HepG2 (cell line): ENCODE measurements around the gene ZDHHC14. TPM values are rescaled to one million over a fixed set of nuclear protein-coding genes. Genes with fewer than 3 reads are reported as not detected.
A peak's percentile ranks its signal among the peaks of the same experiment; 100 is the strongest.

Experiments used
- AGO2 ChIP-seq: fragments of 200-400 bp; formaldehyde crosslinking; optimal IDR thresholded peaks from 2 replicates; pipeline ENCODE3; 2017; ENCODE audit warnings: mild to moderate bottlenecking, low read depth, low read length, moderate library complexity
- ARHGAP35 ChIP-seq: sonication (generic); formaldehyde crosslinking; IDR thresholded peaks from 2 replicates; pipeline ENCODE4 v1.9.0; 2022; ENCODE audit warnings: mild to moderate bottlenecking, inconsistent platforms, moderate library complexity, missing genetic modification reagents, borderline replicate concordance
- ATM ChIP-seq: fragments of 450-650 bp; IDR thresholded peaks from 2 replicates; pipeline ENCODE4 v1.7.1; 2017; ENCODE audit warnings: mild to moderate bottlenecking, borderline replicate concordance
- CSRNP1 ChIP-seq: sonication (generic); formaldehyde crosslinking; IDR thresholded peaks from 2 replicates; pipeline ENCODE4 v1.8.1; 2023; ENCODE audit warnings: mild to moderate bottlenecking, missing genetic modification reagents
- JARID2 ChIP-seq: sonication (generic); formaldehyde crosslinking; IDR thresholded peaks from 2 replicates; pipeline ENCODE4 v1.8.1; 2023; ENCODE audit warnings: missing genetic modification reagents, inconsistent platforms; ENCODE audit not compliant: insufficient replicate concordance
- PPARG ChIP-seq: conservative IDR thresholded peaks from 2 replicates; pipeline ENCODE4 v1.6.1; 2016; ENCODE audit warnings: missing biosample characterization, missing genetic modification reagents
- RBM22 ChIP-seq: fragments of 200-400 bp; formaldehyde crosslinking; optimal IDR thresholded peaks from 2 replicates; pipeline ENCODE3; 2017; ENCODE audit warnings: mild to moderate bottlenecking, low read length, moderate library complexity
- RELA ChIP-seq: sonication (generic); formaldehyde crosslinking; IDR thresholded peaks from 2 replicates; pipeline ENCODE4 v1.4.0; 2020; ENCODE audit warnings: missing genetic modification reagents
- TBP ChIP-seq: sonication (generic); formaldehyde crosslinking; IDR thresholded peaks from 2 replicates; pipeline ENCODE4 v1.5.0; 2020; ENCODE audit warnings: missing genetic modification reagents
- YEATS2 ChIP-seq: sonication (generic); formaldehyde crosslinking; IDR thresholded peaks from 2 replicates; pipeline ENCODE4 v1.4.0; 2020; ENCODE audit warnings: missing genetic modification reagents, borderline replicate concordance
- ZC3H4 ChIP-seq: sonication (generic); formaldehyde crosslinking; IDR thresholded peaks from 2 replicates; pipeline ENCODE4 v1.4.0; 2020; ENCODE audit warnings: missing genetic modification reagents, borderline replicate concordance
- ZNF234 ChIP-seq: sonication (generic); formaldehyde crosslinking; conservative IDR thresholded peaks from 2 replicates; pipeline ENCODE4 v1.5.1; 2020; ENCODE audit warnings: mild to moderate bottlenecking, missing genetic modification reagents
- ZNF407 ChIP-seq: sonication (generic); formaldehyde crosslinking; IDR thresholded peaks from one replicate; pipeline ENCODE4 v1.5.1; 2020; ENCODE audit warnings: mild to moderate bottlenecking, missing genetic modification reagents; ENCODE audit errors: not compliant biosample characterization
- ZNF501 ChIP-seq: sonication (generic); formaldehyde crosslinking; IDR thresholded peaks from 2 replicates; pipeline ENCODE4 v1.5.1; 2020; ENCODE audit warnings: mild to moderate bottlenecking, moderate library complexity, missing genetic modification reagents
- ZNF652 ChIP-seq: IDR thresholded peaks from 2 replicates; pipeline ENCODE4 v1.6.1; 2016; ENCODE audit warnings: low read depth, borderline replicate concordance
- polyA plus RNA-seq, 8 experiments: library from polyadenylated mRNA; depleted of rRNA in 3 of 8; stranded (reverse) in 7 of 8; unstranded in 1 of 8; fragments of >200 nt; fragmentation: Illumina TruSeq in 4 of 8; extraction: Trizol in 4 of 8; gene quantifications; 2 replicates each; pipeline versions ENCODE4 v1.2.1 to v1.2.3, GENCODE V29; 2011 to 2016; ENCODE audit warnings: low read depth in 4 of 8, missing spikeins in 1 of 8, mixed read lengths in 1 of 8; ENCODE audit not compliant: insufficient read depth in 1 of 8
- total RNA-seq, 5 experiments: library from RNA; depleted of rRNA; stranded (reverse); fragments of >200 nt; fragmentation: Illumina TruSeq; extraction: Trizol; gene quantifications; 2 replicates each; pipeline ENCODE4 v1.2.3, GENCODE V29; 2016; ENCODE audit warnings: low read depth in 1 of 5
- TF ChIP-seq, protein P1 (sequence below): sonication (generic); formaldehyde crosslinking; conservative IDR thresholded peaks from 2 replicates; pipeline ENCODE4 v1.4.0; 2020; ENCODE audit warnings: missing genetic modification reagents
- TF ChIP-seq, protein P2 (sequence below): sonication (generic); formaldehyde crosslinking; IDR thresholded peaks from 2 replicates; pipeline ENCODE4 v1.5.1; 2020; ENCODE audit warnings: mild to moderate bottlenecking, missing genetic modification reagents, moderate library complexity

ZDHHC14 gene
- total and polyA plus RNA-seq, 2 of the 13 experiments (the other 11 are each of a cell fraction or from before 2014, with no cell fraction given) = 3.7 to 9.5 TPM

- TF ChIP-seq, protein P1, sequence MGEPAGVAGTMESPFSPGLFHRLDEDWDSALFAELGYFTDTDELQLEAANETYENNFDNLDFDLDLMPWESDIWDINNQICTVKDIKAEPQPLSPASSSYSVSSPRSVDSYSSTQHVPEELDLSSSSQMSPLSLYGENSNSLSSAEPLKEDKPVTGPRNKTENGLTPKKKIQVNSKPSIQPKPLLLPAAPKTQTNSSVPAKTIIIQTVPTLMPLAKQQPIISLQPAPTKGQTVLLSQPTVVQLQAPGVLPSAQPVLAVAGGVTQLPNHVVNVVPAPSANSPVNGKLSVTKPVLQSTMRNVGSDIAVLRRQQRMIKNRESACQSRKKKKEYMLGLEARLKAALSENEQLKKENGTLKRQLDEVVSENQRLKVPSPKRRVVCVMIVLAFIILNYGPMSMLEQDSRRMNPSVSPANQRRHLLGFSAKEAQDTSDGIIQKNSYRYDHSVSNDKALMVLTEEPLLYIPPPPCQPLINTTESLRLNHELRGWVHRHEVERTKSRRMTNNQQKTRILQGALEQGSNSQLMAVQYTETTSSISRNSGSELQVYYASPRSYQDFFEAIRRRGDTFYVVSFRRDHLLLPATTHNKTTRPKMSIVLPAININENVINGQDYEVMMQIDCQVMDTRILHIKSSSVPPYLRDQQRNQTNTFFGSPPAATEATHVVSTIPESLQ (CRISPR knock-in tag) = no peak
- TF ChIP-seq JARID2 (CRISPR knock-in tag) = no peak
- TF ChIP-seq ATM = no peak
- 0 out of 2 replicates have a peak, but pooled peaks have one; percentile 40 for TF ChIP-seq ZNF501 (CRISPR knock-in tag)
- TF ChIP-seq, protein P2, sequence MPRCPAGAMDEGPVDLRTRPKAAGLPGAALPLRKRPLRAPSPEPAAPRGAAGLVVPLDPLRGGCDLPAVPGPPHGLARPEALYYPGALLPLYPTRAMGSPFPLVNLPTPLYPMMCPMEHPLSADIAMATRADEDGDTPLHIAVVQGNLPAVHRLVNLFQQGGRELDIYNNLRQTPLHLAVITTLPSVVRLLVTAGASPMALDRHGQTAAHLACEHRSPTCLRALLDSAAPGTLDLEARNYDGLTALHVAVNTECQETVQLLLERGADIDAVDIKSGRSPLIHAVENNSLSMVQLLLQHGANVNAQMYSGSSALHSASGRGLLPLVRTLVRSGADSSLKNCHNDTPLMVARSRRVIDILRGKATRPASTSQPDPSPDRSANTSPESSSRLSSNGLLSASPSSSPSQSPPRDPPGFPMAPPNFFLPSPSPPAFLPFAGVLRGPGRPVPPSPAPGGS = no peak
- peak; percentile 76; the same call in 1 of the 2 replicates for TF ChIP-seq ZC3H4
- TF ChIP-seq CSRNP1 = no peak
- TF ChIP-seq YEATS2 (CRISPR knock-in tag) = no peak
- TF ChIP-seq ZNF652 = peak; percentile 27; the same call in 1 of the 2 replicates
- TF ChIP-seq RBM22 = peak; percentile 53
- TF ChIP-seq TBP (CRISPR knock-in tag) = no peak
- TF ChIP-seq ZNF234 = no peak
- TF ChIP-seq ZNF407 (CRISPR knock-in tag) = no peak
- TF ChIP-seq AGO2 = no peak
- no peak for TF ChIP-seq RELA (CRISPR knock-in tag)
- TF ChIP-seq ARHGAP35 (CRISPR knock-in tag) = no peak
- TF ChIP-seq PPARG (CRISPR knock-in tag) = no peak
Measured at GRCh38 chr6:157539421-157539822, 158.4 kb downstream of the ZDHHC14 start (continued).
